Measurements from ENCODE around the gene METTL23.

Gene METTL23

GRCh38 chr17:76752006-76752405 lies 25.4 kb downstream of the METTL23 start:
- H2AFZ ChIP-seq (ENCODE audit: low read length): no peak overlapping the region
- peaks cover 7% of the 10 kb centered on the region for H3K4me1 ChIP-seq (ENCODE audit: insufficient read depth, low read length, severe bottlenecking)
- no peak overlapping the region for H3K4me2 ChIP-seq (ENCODE audit: low read length)
- no peaks in the 10 kb centered on the region for H3K9me2 ChIP-seq (ENCODE audit: low read depth, low read length)
- TF ChIP-seq EZH2 (IDR thresholded peaks at IDR 0.05; ENCODE audit: borderline replicate concordance, low read length): no peak
- no peak for TF ChIP-seq CTCF (IDR thresholded peaks at IDR 0.05; ENCODE audit: low read length)
- H4K20me1 ChIP-seq (ENCODE audit: insufficient read depth, low read length): no peaks in the 10 kb centered on the region
- no peak overlapping the region for H3K4me3 ChIP-seq (ENCODE audit: low read depth, low read length, poor library complexity, severe bottlenecking)
- no peaks in the 10 kb centered on the region for H3K79me2 ChIP-seq (ENCODE audit: insufficient read depth, low read length)
- H3F3A ChIP-seq (ENCODE audit: insufficient read depth, low read length): no peaks in the 10 kb centered on the region
- H3K9ac ChIP-seq (ENCODE audit: low read length): no peak overlapping the region
- H3K9me3 ChIP-seq (ENCODE audit: low read length): no peaks in the 10 kb centered on the region
- no peaks in the 10 kb centered on the region for H3K27me3 ChIP-seq (ENCODE audit: insufficient read depth, low read length)
- peaks cover 22% of the 10 kb centered on the region for H3K36me3 ChIP-seq (ENCODE audit: insufficient read depth, low read length)
- H3K27ac ChIP-seq (ENCODE audit: low read depth, low read length, poor library complexity, severe bottlenecking): peak overlapping the region; percentile 17

- Histone ChIP-seq H3K36me3 (ENCODE audit: insufficient read depth, low read length) (peaks cover 28% of the 10 kb centered on the region), H3K4me1 (ENCODE audit: insufficient read depth, low read length, severe bottlenecking) (peaks cover 7% of the 10 kb centered on the region), H3K9ac (ENCODE audit: low read length) (no peak overlapping the region), H3K4me2 (ENCODE audit: low read length) (no peak overlapping the region), H3K79me2 (ENCODE audit: insufficient read depth, low read length) (no peaks in the 10 kb centered on the region), H3K27ac (ENCODE audit: low read depth, low read length, poor library complexity, severe bottlenecking) (no peak overlapping the region), H3K4me3 (ENCODE audit: low read depth, low read length, poor library complexity, severe bottlenecking) (no peak overlapping the region), H3K27me3 (ENCODE audit: insufficient read depth, low read length) (no peaks in the 10 kb centered on the region), H3F3A (ENCODE audit: insufficient read depth, low read length) (no peaks in the 10 kb centered on the region), H3K9me2 (ENCODE audit: low read depth, low read length) (no peaks in the 10 kb centered on the region), H4K20me1 (ENCODE audit: insufficient read depth, low read length) (no peaks in the 10 kb centered on the region), H3K9me3 (ENCODE audit: low read length) (no peaks in the 10 kb centered on the region), H2AFZ (ENCODE audit: low read length) (no peak overlapping the region)
- TF ChIP-seq CTCF (IDR thresholded peaks at IDR 0.05; ENCODE audit: low read length) (no peak), EZH2 (IDR thresholded peaks at IDR 0.05; ENCODE audit: borderline replicate concordance, low read length) (no peak)
Measured at GRCh38 chr17:76753061-76753961, 26.7 kb downstream of the METTL23 start.

- H2AFZ ChIP-seq (ENCODE audit: low read length): no peak overlapping the region
- TF ChIP-seq EZH2 (IDR thresholded peaks at IDR 0.05; ENCODE audit: borderline replicate concordance, low read length) (no peak), CTCF (IDR thresholded peaks at IDR 0.05; ENCODE audit: low read length) (no peak)
- no peaks in the 10 kb centered on the region for H3K79me2 ChIP-seq (ENCODE audit: insufficient read depth, low read length)
- H3K27me3 ChIP-seq (ENCODE audit: insufficient read depth, low read length): no peaks in the 10 kb centered on the region
- no peak overlapping the region for H3K9ac ChIP-seq (ENCODE audit: low read length)
- no peak overlapping the region for H3K4me2 ChIP-seq (ENCODE audit: low read length)
- no peak overlapping the region for H3K27ac ChIP-seq (ENCODE audit: low read depth, low read length, poor library complexity, severe bottlenecking)
- H3K4me1 ChIP-seq (ENCODE audit: insufficient read depth, low read length, severe bottlenecking): peaks cover 7% of the 10 kb centered on the region
- no peaks in the 10 kb centered on the region for H3K9me3 ChIP-seq (ENCODE audit: low read length)
- no peaks in the 10 kb centered on the region for H4K20me1 ChIP-seq (ENCODE audit: insufficient read depth, low read length)
- no peaks in the 10 kb centered on the region for H3K9me2 ChIP-seq (ENCODE audit: low read depth, low read length)
- H3K36me3 ChIP-seq (ENCODE audit: insufficient read depth, low read length): peaks cover 33% of the 10 kb centered on the region
- H3K4me3 ChIP-seq (ENCODE audit: low read depth, low read length, poor library complexity, severe bottlenecking): no peak overlapping the region
- no peaks in the 10 kb centered on the region for H3F3A ChIP-seq (ENCODE audit: insufficient read depth, low read length)
Measured at GRCh38 chr17:76755285-76755684, 28.6 kb downstream of the METTL23 start.
